Activated CD4-positive, alpha-beta T cell treated with anti-CD3 and anti-CD28 coated beads, Interleukin-2, Interleukin-6, amounts not matched to agents 100 ng/mL and 50 ng/mL, durations not matched to agents 16 hours and 8 hours (primary cell): ENCODE data around the gene ADCYAP1R1.

Experiments
- DNase-seq: peaks from one replicate; pipeline ENCODE4 v3.0.0-alpha.2; 2020

ADCYAP1R1 gene

GRCh38 chr7:31107106-31108090, 55.3 kb downstream of the ADCYAP1R1 start:
- no peak for DNase-seq

GRCh38 chr7:31108097-31108657, 56.1 kb downstream of the ADCYAP1R1 start:
- DNase-seq: no peak

- no peak for DNase-seq
Measured at GRCh38 chr7:31109751-31110150, 57.6 kb downstream of the ADCYAP1R1 start.

GRCh38 chr7:31110331-31111108, 58.4 kb downstream of the ADCYAP1R1 start:
- DNase-seq: no peak

GRCh38 chr7:31111109-31111451, 59.0 kb downstream of the ADCYAP1R1 start:
- no peak for DNase-seq

- DNase-seq: no peak
Measured at GRCh38 chr7:31113660-31114059, 61.6 kb downstream of the ADCYAP1R1 start.

- no peak for DNase-seq
Measured at GRCh38 chr7:31114593-31115343, 62.7 kb downstream of the ADCYAP1R1 start.

- no peak for DNase-seq
Measured at GRCh38 chr7:31116615-31117014, 64.5 kb downstream of the ADCYAP1R1 start.

- no peak for DNase-seq
Measured at GRCh38 chr7:31119249-31119648, 67.1 kb downstream of the ADCYAP1R1 start.

GRCh38 chr7:31120800-31121513, 68.8 kb downstream of the ADCYAP1R1 start:
- DNase-seq: no peak

- no peak for DNase-seq
Measured at GRCh38 chr7:31121601-31122000, 69.5 kb downstream of the ADCYAP1R1 start.

- peak; percentile 53 for DNase-seq
Measured at GRCh38 chr7:31122649-31123058, 70.5 kb downstream of the ADCYAP1R1 start.

GRCh38 chr7:31123321-31123720, 71.2 kb downstream of the ADCYAP1R1 start:
- DNase-seq: no peak

- DNase-seq: no peak
Measured at GRCh38 chr7:31123726-31124125, 71.6 kb downstream of the ADCYAP1R1 start.

GRCh38 chr7:31125171-31125570, 73.1 kb downstream of the ADCYAP1R1 start:
- no peak for DNase-seq

- DNase-seq: no peak
Measured at GRCh38 chr7:31126976-31127375, 74.9 kb downstream of the ADCYAP1R1 start.

- no peak for DNase-seq
Measured at GRCh38 chr7:31129067-31129466, 77.0 kb downstream of the ADCYAP1R1 start.

- no peak for DNase-seq
Measured at GRCh38 chr7:31133497-31133896, 81.4 kb downstream of the ADCYAP1R1 start.

- peak; percentile 75 for DNase-seq
Measured at GRCh38 chr7:31134246-31135188, 82.4 kb downstream of the ADCYAP1R1 start.

- DNase-seq: no peak
Measured at GRCh38 chr7:31137234-31137633, 85.1 kb downstream of the ADCYAP1R1 start.

- DNase-seq: no peak
Measured at GRCh38 chr7:31145339-31145738, 93.2 kb downstream of the ADCYAP1R1 start.
